HepG2 (cell line): ENCODE data around the gene MRPS18C.

Source experiments
- FOSL1 ChIP-seq: sonication (generic); formaldehyde crosslinking; IDR thresholded peaks from 2 replicates; pipeline ENCODE4 v1.9.0; 2021; ENCODE audit warnings: missing genetic modification reagents, borderline replicate concordance
- GABPB1 ChIP-seq: IDR thresholded peaks from 2 replicates; pipeline ENCODE4 v1.6.1; 2016; ENCODE audit warnings: mild to moderate bottlenecking, missing genetic modification reagents, moderate library complexity, missing compliant biosample characterization
- JUN ChIP-seq: sonication (generic); formaldehyde crosslinking; IDR thresholded peaks from 2 replicates; pipeline ENCODE4 v1.4.0; 2020; ENCODE audit warnings: mild to moderate bottlenecking, missing genetic modification reagents
- SIN3A ChIP-seq: IDR thresholded peaks from 2 replicates; pipeline ENCODE4 v1.6.1; 2011; ENCODE audit warnings: low read depth, mild to moderate bottlenecking, control low read depth, low read length, borderline replicate concordance
- TF ChIP-seq, protein P1 (sequence below): sonication (generic); formaldehyde crosslinking; IDR thresholded peaks from 2 replicates; pipeline ENCODE4 v1.5.0; 2020; ENCODE audit warnings: mild to moderate bottlenecking, missing genetic modification reagents, moderate library complexity

DNA sequence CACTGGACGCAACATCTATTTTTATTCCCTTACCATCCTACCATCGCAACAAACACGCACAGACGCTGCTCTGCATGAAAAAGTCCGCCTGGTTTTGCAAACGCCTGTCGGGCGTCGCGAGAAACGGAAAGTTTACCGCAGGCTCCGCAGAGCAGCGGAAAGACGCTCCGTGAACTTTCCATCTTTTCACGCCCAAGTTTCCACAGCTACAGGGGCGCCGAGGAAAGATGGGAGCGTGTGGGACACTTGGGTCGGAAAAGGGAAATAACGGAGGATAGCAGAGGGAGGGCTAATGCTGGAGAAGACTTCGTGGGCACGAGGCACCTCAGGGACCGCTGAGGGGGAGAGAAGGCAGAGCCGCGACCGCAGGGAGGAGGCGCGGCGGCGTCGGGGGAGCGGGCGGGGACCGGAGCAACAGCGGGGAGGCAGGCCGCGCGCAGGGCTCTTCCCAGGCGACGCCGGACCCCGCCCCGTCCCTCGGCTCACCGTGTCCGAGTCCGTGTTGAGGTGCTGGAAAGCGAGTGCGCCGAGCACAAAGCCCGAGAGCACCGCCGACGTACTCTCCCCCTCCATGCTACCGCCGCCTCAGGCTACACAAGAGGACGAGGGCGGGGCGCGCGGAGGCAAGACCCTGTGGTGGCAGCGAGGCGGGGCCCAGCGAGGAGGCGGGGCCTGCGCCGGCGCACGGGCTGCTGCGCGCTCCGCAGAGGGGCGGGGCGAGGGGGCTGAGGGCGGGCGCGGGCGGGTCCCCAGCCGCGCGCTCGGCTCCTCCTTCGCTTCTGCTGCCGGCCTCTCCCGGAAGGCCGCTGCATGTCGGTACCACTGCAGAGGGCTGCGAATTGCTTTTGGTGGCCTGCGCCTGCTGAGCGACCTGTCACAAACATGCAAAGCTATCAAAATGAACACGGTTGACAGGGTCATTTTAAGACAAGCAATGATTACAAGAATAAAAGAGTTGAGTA is 28.9 kb downstream of the MRPS18C start, which contains the start of gene ABRAXAS1:
- TF ChIP-seq SIN3A, result peak; percentile 88; the same call in 1 of the 2 replicates
- no peak for TF ChIP-seq FOSL1 (CRISPR knock-in tag)
- TF ChIP-seq, protein P1, sequence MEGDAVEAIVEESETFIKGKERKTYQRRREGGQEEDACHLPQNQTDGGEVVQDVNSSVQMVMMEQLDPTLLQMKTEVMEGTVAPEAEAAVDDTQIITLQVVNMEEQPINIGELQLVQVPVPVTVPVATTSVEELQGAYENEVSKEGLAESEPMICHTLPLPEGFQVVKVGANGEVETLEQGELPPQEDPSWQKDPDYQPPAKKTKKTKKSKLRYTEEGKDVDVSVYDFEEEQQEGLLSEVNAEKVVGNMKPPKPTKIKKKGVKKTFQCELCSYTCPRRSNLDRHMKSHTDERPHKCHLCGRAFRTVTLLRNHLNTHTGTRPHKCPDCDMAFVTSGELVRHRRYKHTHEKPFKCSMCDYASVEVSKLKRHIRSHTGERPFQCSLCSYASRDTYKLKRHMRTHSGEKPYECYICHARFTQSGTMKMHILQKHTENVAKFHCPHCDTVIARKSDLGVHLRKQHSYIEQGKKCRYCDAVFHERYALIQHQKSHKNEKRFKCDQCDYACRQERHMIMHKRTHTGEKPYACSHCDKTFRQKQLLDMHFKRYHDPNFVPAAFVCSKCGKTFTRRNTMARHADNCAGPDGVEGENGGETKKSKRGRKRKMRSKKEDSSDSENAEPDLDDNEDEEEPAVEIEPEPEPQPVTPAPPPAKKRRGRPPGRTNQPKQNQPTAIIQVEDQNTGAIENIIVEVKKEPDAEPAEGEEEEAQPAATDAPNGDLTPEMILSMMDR, result no peak
- peak; percentile 83 for TF ChIP-seq GABPB1 (CRISPR knock-in tag)
- TF ChIP-seq JUN, result no peak
